WI38 (cell line): Measurements from ENCODE around the gene FAP.

Experiments used
- H3K4me3 ChIP-seq: 2 replicates; pipeline ENCODE4 v1.5.1; 2011; ENCODE audit warnings: low read depth, mild to moderate bottlenecking, control low read depth, low read length
- CTCF ChIP-seq: IDR thresholded peaks from 2 replicates; pipeline ENCODE4 v1.5.1; 2012; ENCODE audit warnings: low read depth, mild to moderate bottlenecking, control low read depth, low read length

FAP gene

GRCh38 chr2:162226836-162227235 is 16.4 kb downstream of the FAP start:
- TF ChIP-seq CTCF, result no peak
- no peak overlapping the region for H3K4me3 ChIP-seq

- TF ChIP-seq CTCF, result peak; percentile 90
- no peak overlapping the region for H3K4me3 ChIP-seq
Measured at GRCh38 chr2:162221064-162221463, 22.2 kb downstream of the FAP start.

GRCh38 chr2:162220368-162220767 is 22.9 kb downstream of the FAP start:
- no peak for TF ChIP-seq CTCF
- H3K4me3 ChIP-seq, result no peak overlapping the region

- no peak for TF ChIP-seq CTCF
- no peak overlapping the region for H3K4me3 ChIP-seq
Measured at GRCh38 chr2:162219426-162219825, 23.8 kb downstream of the FAP start.

- TF ChIP-seq CTCF, result no peak
- H3K4me3 ChIP-seq, result no peak overlapping the region
Measured at GRCh38 chr2:162217598-162217997, 25.6 kb downstream of the FAP start.

GRCh38 chr2:162215162-162215561 is 28.1 kb downstream of the FAP start:
- TF ChIP-seq CTCF, result no peak
- no peak overlapping the region for H3K4me3 ChIP-seq

GRCh38 chr2:162212366-162212765 is 30.9 kb downstream of the FAP start:
- no peak overlapping the region for H3K4me3 ChIP-seq
- no peak for TF ChIP-seq CTCF
